CD4-positive, alpha-beta T cell (primary cell): ENCODE measurements around the gene RASAL2. TPM values are rescaled to one million over a fixed set of nuclear protein-coding genes. Genes with fewer than 3 reads are reported as not detected.

Experiments used
- ATAC-seq: fragments of 200-7000 bp; cut with Tn5 transposase; one replicate; pipeline ENCODE4 v1.10.0; 2022; ENCODE audit warnings: mild to moderate bottlenecking; ENCODE audit not compliant: poor library complexity
- CTCF ChIA-PET: fragments of 350-600 bp; sonication (Branson Sonifier 250); formaldehyde crosslinking; loops from one replicate; lab custom pipeline; 2021; ENCODE audit warnings: antibody characterized with exemption, inconsistent platforms; lab: Charles Lee
- POLR2A ChIA-PET: fragments of 350-600 bp; sonication (Branson Sonifier 250); formaldehyde crosslinking; loops from one replicate; lab custom pipeline; 2021; ENCODE audit warnings: antibody characterized with exemption, inconsistent platforms; lab: Charles Lee
- DNase-seq, 14 experiments: peaks; one replicate each; pipeline ENCODE4 v3.0.0-alpha.2; 2013 to 2020; ENCODE audit warnings: mixed read lengths in 2 of 14
- H3K27ac ChIP-seq, 2 donors: one replicate each; pipeline versions ENCODE4 v1.5.1 to v1.7.0; 2013; ENCODE audit warnings: low read length in 2 of 2, low read depth in 1 of 2, mild to moderate bottlenecking in 1 of 2
- H3K27me3 ChIP-seq, 2 experiments: 1 replicate in 1 of 2; 2 replicates in 1 of 2; pipeline versions ENCODE4 v1.6.1 to v1.7.0; 2013; ENCODE audit warnings: low read length in 2 of 2, control low read depth in 1 of 2, mild to moderate bottlenecking in 1 of 2, moderate library complexity in 1 of 2; ENCODE audit not compliant: insufficient read depth in 2 of 2, control insufficient read depth in 1 of 2
- H3K36me3 ChIP-seq: one replicate; pipeline ENCODE4 v1.6.1; 2013; ENCODE audit warnings: low read length, control low read depth; ENCODE audit not compliant: insufficient read depth
- H3K4me1 ChIP-seq: one replicate; pipeline ENCODE4 v1.6.1; 2013; ENCODE audit warnings: low read length, control low read depth; ENCODE audit not compliant: insufficient read depth
- H3K4me3 ChIP-seq: one replicate; pipeline ENCODE4 v1.5.1; 2013; ENCODE audit warnings: mild to moderate bottlenecking, low read length, moderate library complexity
- H3K9me3 ChIP-seq, 2 experiments: 1 replicate in 1 of 2; 2 replicates in 1 of 2; pipeline versions ENCODE4 v1.6.1 to v1.7.0; 2013; ENCODE audit warnings: low read length in 2 of 2, mild to moderate bottlenecking in 2 of 2, control low read depth in 1 of 2, moderate library complexity in 1 of 2; ENCODE audit not compliant: control insufficient read depth in 1 of 2, insufficient read depth in 1 of 2
- H3K27ac Mint-ChIP-seq: one replicate; pipeline ENCODE4 v1.8.0; 2020; ENCODE audit warnings: mixed read lengths
- H3K27me3 Mint-ChIP-seq: one replicate; pipeline ENCODE4 v1.8.0; 2021; ENCODE audit warnings: mixed read lengths
- H3K36me3 Mint-ChIP-seq: one replicate; pipeline ENCODE4 v1.8.0; 2021; ENCODE audit warnings: low read depth, mixed read lengths
- H3K4me1 Mint-ChIP-seq: one replicate; pipeline ENCODE4 v1.8.0; 2021; ENCODE audit warnings: low read depth, mixed read lengths
- H3K4me3 Mint-ChIP-seq: one replicate; pipeline ENCODE4 v1.8.0; 2020; ENCODE audit warnings: mild to moderate bottlenecking, mixed read lengths
- H3K9me3 Mint-ChIP-seq: one replicate; pipeline ENCODE4 v1.8.0; 2020; ENCODE audit warnings: mixed read lengths
- CTCF ChIP-seq: fragments of 200-600 bp; IDR thresholded peaks from one replicate; pipeline ENCODE4 v1.8.0; 2022; ENCODE audit warnings: antibody characterized with exemption, mild to moderate bottlenecking
- intact Hi-C, 2 experiments: fragments of 100-400 bp; cut with DNase I in 1 of 2; cut with micrococcal nuclease in 1 of 2; formaldehyde crosslinking; loops; one replicate each; pipeline versions ENCODE4 v1.15.1 to v1.9.0; 2023 to 2025; cut with DNase I, micrococcal nuclease
- total RNA-seq, 174 experiments: library from RNA in 2 of 174; stranded (reverse) in 2 of 174; gene quantifications; one replicate each; pipeline ENCODE4 v1.2.3 and lab custom pipeline; 2021 to 2026

Gene RASAL2
- total RNA-seq, 2 experiments from 2014 or later, result 0.03 TPM; not detected in 1

- no peak overlapping the region for H3K27ac ChIP-seq
- POLR2A ChIA-PET, result no interaction called here
- H3K36me3 Mint-ChIP-seq, result no peaks in the 10 kb centered on the region
- H3K9me3 ChIP-seq, result peaks cover 0 to 12% of the 10 kb centered on the region in 2 experiments
- CTCF ChIA-PET, result no interaction called here
- no peak overlapping the region for H3K4me3 Mint-ChIP-seq
- H3K4me1 ChIP-seq, result no peaks in the 10 kb centered on the region
- no peak overlapping the region for H3K4me3 ChIP-seq
- H3K9me3 Mint-ChIP-seq, result peaks cover 5% of the 10 kb centered on the region
- DNase-seq (no peak), ATAC-seq (no peak)
- no peak overlapping the region for H3K27ac Mint-ChIP-seq
- H3K27me3 ChIP-seq, result no peaks in the 10 kb centered on the region
- no peak for TF ChIP-seq CTCF
- no peaks in the 10 kb centered on the region for H3K36me3 ChIP-seq
- H3K4me1 Mint-ChIP-seq, result no peaks in the 10 kb centered on the region
- no peaks in the 10 kb centered on the region for H3K27me3 Mint-ChIP-seq
- intact Hi-C loops, result no loop called here
Measured at GRCh38 chr1:178263341-178263740, 169.4 kb downstream of the RASAL2 start.

- no peak for TF ChIP-seq CTCF
- H3K36me3 ChIP-seq, result no peaks in the 10 kb centered on the region
- Mint-ChIP-seq H3K4me3 (no peak overlapping the region), H3K4me1 (no peaks in the 10 kb centered on the region), H3K27me3 (no peaks in the 10 kb centered on the region), H3K9me3 (peaks cover 3% of the 10 kb centered on the region), H3K27ac (no peak overlapping the region), H3K36me3 (no peaks in the 10 kb centered on the region)
- H3K27me3 ChIP-seq, result no peaks in the 10 kb centered on the region
- H3K4me3 ChIP-seq, result no peak overlapping the region
- peaks cover 0 to 4% of the 10 kb centered on the region in 2 experiments for H3K9me3 ChIP-seq
- intact Hi-C loops, result no loop called here
- ChIA-PET CTCF (no interaction called here), POLR2A (no interaction called here)
- no peak overlapping the region for H3K27ac ChIP-seq
- H3K4me1 ChIP-seq, result no peaks in the 10 kb centered on the region
- DNase-seq (no peak), ATAC-seq (no peak)
Measured at GRCh38 chr1:178266113-178266512, 172.2 kb downstream of the RASAL2 start.

- Mint-ChIP-seq H3K27me3 (no peaks in the 10 kb centered on the region), H3K9me3 (peaks cover 3% of the 10 kb centered on the region), H3K4me3 (no peak overlapping the region), H3K4me1 (no peaks in the 10 kb centered on the region), H3K36me3 (no peaks in the 10 kb centered on the region), H3K27ac (no peak overlapping the region)
- CTCF ChIA-PET, result no interaction called here
- no peak overlapping the region for H3K4me3 ChIP-seq
- H3K4me1 ChIP-seq, result no peaks in the 10 kb centered on the region
- intact Hi-C loops, result no loop called here
- no peak for TF ChIP-seq CTCF
- POLR2A ChIA-PET, result no interaction called here
- H3K36me3 ChIP-seq, result no peaks in the 10 kb centered on the region
- ATAC-seq (no peak), DNase-seq (no peak)
- no peaks in the 10 kb centered on the region for H3K27me3 ChIP-seq
- H3K9me3 ChIP-seq, result peaks cover 0 to 4% of the 10 kb centered on the region in 2 experiments
- no peak overlapping the region for H3K27ac ChIP-seq
Measured at GRCh38 chr1:178266619-178267066, 172.7 kb downstream of the RASAL2 start.
